Hepatocyte (in vitro differentiated cells): Measurements from ENCODE around the gene BCKDHB. TPM values are rescaled to one million over a fixed set of nuclear protein-coding genes. Genes with fewer than 3 reads are reported as not detected.
"Not testable (repeated sequence)": the region's sequence is repeated elsewhere in the genome, so short reads cannot be mapped to it uniquely, and the experiment has no call there.

Experiments
- DNase-seq: peaks from one replicate; pipeline ENCODE4 v3.0.0-alpha.2; 2016; ENCODE audit warnings: low spot score
- H2AFZ ChIP-seq: fragments of 200-600 bp; sonication (generic); 2 replicates; pipeline ENCODE4 v1.6.0; 2016; ENCODE audit warnings: antibody characterized with exemption, mild to moderate bottlenecking
- H3K27ac ChIP-seq: fragments of 200-600 bp; sonication (generic); 2 replicates; pipeline ENCODE4 v1.5.1; 2016; ENCODE audit warnings: mild to moderate bottlenecking
- H3K27me3 ChIP-seq: fragments of 200-600 bp; sonication (generic); 2 replicates; pipeline ENCODE4 v1.6.1; 2016
- H3K36me3 ChIP-seq: fragments of 200-600 bp; sonication (generic); replicated peaks from 2 replicates; pipeline ENCODE4 v1.5.1; 2016; ENCODE audit warnings: low read depth; ENCODE audit not compliant: insufficient read depth
- H3K4me1 ChIP-seq: fragments of 200-600 bp; sonication (generic); 2 replicates; pipeline ENCODE4 v1.5.1; 2016; ENCODE audit warnings: mild to moderate bottlenecking, moderate library complexity; ENCODE audit not compliant: insufficient read depth
- H3K4me2 ChIP-seq: fragments of 200-600 bp; sonication (generic); 2 replicates; pipeline ENCODE4 v1.6.0; 2016
- H3K4me3 ChIP-seq: fragments of 200-600 bp; sonication (generic); 2 replicates; pipeline ENCODE4 v1.5.1; 2016; ENCODE audit warnings: mild to moderate bottlenecking
- H3K79me2 ChIP-seq: fragments of 200-600 bp; sonication (generic); 2 replicates; pipeline ENCODE4 v1.6.0; 2017; ENCODE audit warnings: mild to moderate bottlenecking
- H3K9me2 ChIP-seq: fragments of 200-600 bp; sonication (generic); replicated peaks from 2 replicates; pipeline ENCODE4 v1.6.0; 2017; ENCODE audit warnings: mild to moderate bottlenecking; ENCODE audit not compliant: insufficient read depth
- H3K9me3 ChIP-seq: fragments of 200-600 bp; sonication (generic); 2 replicates; pipeline ENCODE4 v1.5.1; 2016; ENCODE audit warnings: low read depth, mild to moderate bottlenecking
- H4K20me1 ChIP-seq: fragments of 200-600 bp; sonication (generic); 2 replicates; pipeline ENCODE4 v1.6.0; 2016; ENCODE audit warnings: mild to moderate bottlenecking; ENCODE audit not compliant: insufficient read depth, poor library complexity, severe bottlenecking
- CTCF ChIP-seq: fragments of 200-600 bp; sonication (generic); IDR thresholded peaks from 2 replicates; pipeline ENCODE4 v1.5.1; 2016; ENCODE audit warnings: antibody characterized with exemption, mild to moderate bottlenecking; ENCODE audit not compliant: poor library complexity
- EZH2 ChIP-seq: fragments of 200-600 bp; sonication (generic); IDR thresholded peaks from 2 replicates; pipeline ENCODE4 v1.6.1; 2016; ENCODE audit warnings: antibody characterized with exemption, mild to moderate bottlenecking, borderline replicate concordance
- EZH2phosphoT487 ChIP-seq: fragments of 200-600 bp; sonication (generic); IDR thresholded peaks from one replicate; pipeline ENCODE4 v1.6.1; 2018; ENCODE audit warnings: antibody characterized with exemption, mild to moderate bottlenecking, low read depth, moderate library complexity; ENCODE audit not compliant: unreplicated experiment, severe bottlenecking
- WGBS: methylation state at CpG from one replicate; pipeline ENCODE4 v1.1.6; 2016; ENCODE audit warnings: low lambda C conversion rate; ENCODE audit errors: missing lambda C conversion rate; 5-methylcytosine and 5-hydroxymethylcytosine counted together
- polyA plus RNA-seq: library from polyadenylated mRNA; unstranded; fragments of >200 nt; fragmentation: Nextera tagmentation; extraction: Ambion mirVana; gene quantifications from 2 replicates; pipeline ENCODE4 v1.2.1, GENCODE V29; 2016
- total RNA-seq: library from RNA; depleted of rRNA; stranded (reverse); fragments of >200 nt; gene quantifications from 2 replicates; pipeline ENCODE4 v1.2.3, GENCODE V29; 2014

The BCKDHB gene
- 32.0 and 33.8 TPM in 2 replicates for total RNA-seq
- polyA plus RNA-seq = 27.4 and 28.7 TPM in 2 replicates

GRCh38 chr6:80106418-80107235 is at the start of gene BCKDHB:
Gene BCKDHB, plus strand, starts transcription at chr6:80106671. Its CDS starts 23 bp downstream, at chr6:80106694.
- peaks cover 8% of the 10 kb centered on the region for H3K4me1 ChIP-seq
- peaks cover 26% of the 10 kb centered on the region for H3K79me2 ChIP-seq
- no peaks in the 10 kb centered on the region for H4K20me1 ChIP-seq
- 1% methylated on average over 55 of the region's 56 CpGs for WGBS
- TF ChIP-seq CTCF (no peak), EZH2 (no peak), EZH2phosphoT487 (no peak)
- H3K36me3 ChIP-seq = no peaks in the 10 kb centered on the region
- H3K27me3 ChIP-seq = no peaks in the 10 kb centered on the region
- H3K4me3 ChIP-seq = peak within 1 kb of the TSS; percentile 46
- H3K9me2 ChIP-seq = no peaks in the 10 kb centered on the region
- H3K9me3 ChIP-seq = no peaks in the 10 kb centered on the region
- peak; percentile 99 for DNase-seq
- peak within 1 kb of the TSS; percentile 90 for H2AFZ ChIP-seq
- peak within 1 kb of the TSS; percentile 87 for H3K4me2 ChIP-seq
- peak within 1 kb of the TSS; percentile 63 for H3K27ac ChIP-seq

- no peaks in the 10 kb centered on the region for H4K20me1 ChIP-seq
- H3K36me3 ChIP-seq = no peaks in the 10 kb centered on the region
- no peaks in the 10 kb centered on the region for H3K4me1 ChIP-seq
- no peaks in the 10 kb centered on the region for H3K9me2 ChIP-seq
- no peaks in the 10 kb centered on the region for H3K79me2 ChIP-seq
- DNase-seq = no peak
- H3K9me3 ChIP-seq = no peaks in the 10 kb centered on the region
- no peak overlapping the region for H2AFZ ChIP-seq
- no peaks in the 10 kb centered on the region for H3K27me3 ChIP-seq
- no peak overlapping the region for H3K4me2 ChIP-seq
- TF ChIP-seq EZH2phosphoT487 (no peak), EZH2 (no peak), CTCF (no peak)
- no peak overlapping the region for H3K4me3 ChIP-seq
- no peak overlapping the region for H3K27ac ChIP-seq
Observed at GRCh38 chr6:80060774-80061173, 45.7 kb upstream of the BCKDHB start.

DNA sequence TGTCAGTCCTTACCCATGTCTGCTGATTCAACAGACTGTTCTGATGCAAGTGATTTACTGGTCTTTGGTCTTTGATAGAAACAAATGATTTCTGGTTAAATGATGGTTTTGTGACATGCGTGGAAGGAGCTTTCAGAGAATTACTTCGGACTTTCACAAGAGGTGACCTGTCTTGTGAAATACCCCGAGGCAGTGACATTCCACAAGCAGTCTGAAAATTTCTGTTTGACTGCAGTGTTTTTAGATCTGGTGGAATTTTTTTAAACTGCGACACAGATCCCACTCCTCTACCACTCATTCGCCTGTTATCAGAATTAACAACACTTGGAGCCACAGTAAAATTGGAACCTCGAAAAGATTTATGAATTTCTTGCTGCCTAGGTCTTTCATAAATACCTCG is 38.3 kb upstream of the BCKDHB start:
- not testable (repeated sequence) for H3K79me2 ChIP-seq, H3K4me2 ChIP-seq, H3K4me1 ChIP-seq, H3K36me3 ChIP-seq, H3K27me3 ChIP-seq, H3K9me2 ChIP-seq, H3K9me3 ChIP-seq, DNase-seq, H4K20me1 ChIP-seq, H2AFZ ChIP-seq, H3K27ac ChIP-seq, H3K4me3 ChIP-seq
- WGBS = 59% methylated on average over 7 of the region's 7 CpGs

DNA sequence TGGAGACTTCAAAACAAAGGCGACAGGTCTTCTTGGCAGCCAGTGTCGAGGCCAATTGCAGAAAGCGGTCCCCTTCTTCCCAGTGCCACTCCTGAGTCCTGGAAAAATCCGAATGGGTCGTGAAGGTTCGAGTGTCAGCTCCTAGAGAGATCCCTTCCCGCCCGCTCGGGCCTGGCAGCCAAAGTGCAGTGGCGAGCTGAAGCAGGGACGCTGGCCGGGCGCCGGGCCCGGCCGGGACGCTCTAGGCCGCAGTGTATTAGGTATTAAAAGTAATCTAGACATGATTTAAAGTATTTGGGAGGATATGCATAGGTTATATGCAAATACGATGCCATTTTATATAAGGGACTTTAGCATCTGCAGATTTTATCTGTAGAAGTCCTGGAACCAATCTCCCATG is 36.0 kb upstream of the BCKDHB start:
- not testable (repeated sequence) for DNase-seq, H3K36me3 ChIP-seq, H3K27me3 ChIP-seq, H3K9me3 ChIP-seq, H4K20me1 ChIP-seq, H3K4me1 ChIP-seq, H3K4me3 ChIP-seq, H3K27ac ChIP-seq, H2AFZ ChIP-seq, H3K9me2 ChIP-seq, H3K4me2 ChIP-seq, H3K79me2 ChIP-seq
- WGBS = 93% methylated on average over 19 of the region's 19 CpGs
